ENCODE measurements around the gene KRTAP4-11.
A peak's percentile ranks its signal among the peaks of the same experiment; 100 is the strongest.
"Not testable (repeated sequence)": the region's sequence is repeated elsewhere in the genome, so short reads cannot be mapped to it uniquely, and the experiment has no call there.

KRTAP4-11 gene

DNA sequence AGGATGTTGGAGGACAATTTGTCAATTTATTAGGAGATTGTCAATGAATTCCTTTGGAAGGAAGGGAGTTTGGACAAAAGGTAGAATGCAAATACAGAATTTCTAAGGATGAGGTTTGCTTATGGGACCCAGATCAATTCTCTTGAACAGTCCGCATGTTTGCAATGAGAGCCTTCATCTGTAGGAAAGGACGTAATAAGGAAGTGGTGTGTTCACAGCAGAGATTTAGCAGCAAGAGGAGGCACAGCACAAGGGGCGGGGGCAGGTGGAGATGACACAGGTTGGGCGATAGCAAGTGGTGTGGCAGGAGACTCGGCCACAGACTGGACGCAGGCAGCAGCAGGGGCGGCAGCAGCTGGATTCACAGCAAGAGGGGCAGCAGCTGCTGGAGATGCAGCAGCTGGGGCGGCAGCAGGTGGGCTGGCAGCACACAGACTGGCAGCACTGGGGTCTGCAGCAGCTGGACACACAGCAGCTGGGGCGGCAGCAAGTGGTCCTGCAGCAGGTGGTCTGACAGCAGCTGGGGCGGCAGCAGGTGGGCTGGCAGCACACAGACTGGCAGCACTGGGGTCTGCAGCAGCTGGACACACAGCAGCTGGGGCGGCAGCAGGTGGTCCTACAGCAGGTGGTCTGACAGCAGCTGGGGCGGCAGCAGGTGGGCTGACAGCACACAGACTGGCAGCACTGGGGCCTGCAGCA is 5.3 kb upstream of the KRTAP4-11 start:
- H3K36me3 ChIP-seq (ENCODE audit: control insufficient read depth in 2 of 2, insufficient read depth in 1 of 2, low read length in 2 of 2); H3K4me3 ChIP-seq (ENCODE audit: low read depth, low read length); POLR2A ChIA-PET; H3K27ac ChIP-seq (ENCODE audit: extremely low read depth, low read depth, low read length); H3K4me1 ChIP-seq (ENCODE audit: control insufficient read depth, insufficient read depth, low read length); H3K9me3 ChIP-seq (ENCODE audit: control insufficient read depth, insufficient read depth, low read depth, low read length): not testable (repeated sequence)
- TF ChIP-seq SCRT1 (tag by site-specific recombination; IDR thresholded peaks at IDR 0.05; ENCODE audit: borderline replicate concordance) (peak; percentile 47; the same call in 1 of the 2 replicates), ZIC2 (tag by site-specific recombination; IDR thresholded peaks at IDR 0.05) (peak; percentile 84; the same call in 1 of the 2 replicates)
- CTCF ChIA-PET: interaction anchor here (0.6 kb wide), 1 partner anchor 9 kb away, joined by 3 read pairs; no protein-coding TSS in a partner anchor

DNA sequence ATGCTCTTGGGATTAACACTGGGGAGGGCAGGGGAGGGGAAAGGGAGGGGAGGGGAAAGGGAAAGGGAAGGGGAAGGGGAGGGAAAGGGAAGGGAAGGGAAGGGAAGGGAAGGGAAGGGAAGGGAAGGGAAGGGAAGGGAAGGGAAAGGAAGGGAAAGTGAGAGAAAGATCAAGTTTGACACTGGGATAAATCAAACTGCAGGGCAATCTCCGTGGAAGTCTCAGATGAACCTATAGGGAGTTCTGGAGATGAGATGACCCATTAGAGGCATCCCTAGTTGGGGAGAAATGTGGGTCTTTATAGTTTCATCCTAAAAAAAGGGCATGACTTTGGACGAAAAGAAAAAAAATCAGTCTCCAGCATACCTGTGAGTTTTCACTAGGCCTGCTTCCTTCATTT is 3.6 kb upstream of the KRTAP4-11 start:
- no peak overlapping the region for H3K4me3 ChIP-seq (ENCODE audit: low read depth, low read length)
- no peaks in the 10 kb centered on the region for H3K36me3 ChIP-seq (ENCODE audit: control insufficient read depth in 2 of 2, insufficient read depth in 1 of 2, low read length in 2 of 2)
- H3K4me1 ChIP-seq (ENCODE audit: control insufficient read depth, insufficient read depth, low read length): no peaks in the 10 kb centered on the region
- no peaks in the 10 kb centered on the region; the same call in 1 of the 2 replicates for H3K9me3 ChIP-seq (ENCODE audit: control insufficient read depth, insufficient read depth, low read depth, low read length)
- CTCF ChIA-PET: no interaction called here
- TF ChIP-seq MYNN (tag by site-specific recombination; IDR thresholded peaks at IDR 0.05; ENCODE audit: borderline replicate concordance): no peak
- no peak for TF ChIP-seq ZNF473 (tag by site-specific recombination; IDR thresholded peaks at IDR 0.05)
- TF ChIP-seq ZFP41 (tag by site-specific recombination; IDR thresholded peaks at IDR 0.05; ENCODE audit: borderline replicate concordance): no peak
- TF ChIP-seq ZNF544 (tag by site-specific recombination; IDR thresholded peaks at IDR 0.05): no peak
- TF ChIP-seq, protein P1, sequence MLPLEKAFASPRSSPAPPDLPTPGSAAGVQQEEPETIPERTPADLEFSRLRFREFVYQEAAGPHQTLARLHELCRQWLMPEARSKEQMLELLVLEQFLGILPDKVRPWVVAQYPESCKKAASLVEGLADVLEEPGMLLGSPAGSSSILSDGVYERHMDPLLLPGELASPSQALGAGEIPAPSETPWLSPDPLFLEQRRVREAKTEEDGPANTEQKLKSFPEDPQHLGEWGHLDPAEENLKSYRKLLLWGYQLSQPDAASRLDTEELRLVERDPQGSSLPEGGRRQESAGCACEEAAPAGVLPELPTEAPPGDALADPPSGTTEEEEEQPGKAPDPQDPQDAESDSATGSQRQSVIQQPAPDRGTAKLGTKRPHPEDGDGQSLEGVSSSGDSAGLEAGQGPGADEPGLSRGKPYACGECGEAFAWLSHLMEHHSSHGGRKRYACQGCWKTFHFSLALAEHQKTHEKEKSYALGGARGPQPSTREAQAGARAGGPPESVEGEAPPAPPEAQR (tag by site-specific recombination; IDR thresholded peaks at IDR 0.05): no peak
- TF ChIP-seq ZNF169 (tag by site-specific recombination; IDR thresholded peaks at IDR 0.05): no peak
- TF ChIP-seq ZNF670 (tag by site-specific recombination; IDR thresholded peaks at IDR 0.05; ENCODE audit: low read depth): no peak
- no peak for TF ChIP-seq ZNF248 (tag by site-specific recombination; IDR thresholded peaks at IDR 0.05)
- no peak for TF ChIP-seq TRIM28 (IDR thresholded peaks at IDR 0.05; ENCODE audit: borderline replicate concordance, low read length)
- H3K27ac ChIP-seq (ENCODE audit: extremely low read depth, low read depth, low read length): no peak overlapping the region
- POLR2A ChIA-PET: no interaction called here

DNA sequence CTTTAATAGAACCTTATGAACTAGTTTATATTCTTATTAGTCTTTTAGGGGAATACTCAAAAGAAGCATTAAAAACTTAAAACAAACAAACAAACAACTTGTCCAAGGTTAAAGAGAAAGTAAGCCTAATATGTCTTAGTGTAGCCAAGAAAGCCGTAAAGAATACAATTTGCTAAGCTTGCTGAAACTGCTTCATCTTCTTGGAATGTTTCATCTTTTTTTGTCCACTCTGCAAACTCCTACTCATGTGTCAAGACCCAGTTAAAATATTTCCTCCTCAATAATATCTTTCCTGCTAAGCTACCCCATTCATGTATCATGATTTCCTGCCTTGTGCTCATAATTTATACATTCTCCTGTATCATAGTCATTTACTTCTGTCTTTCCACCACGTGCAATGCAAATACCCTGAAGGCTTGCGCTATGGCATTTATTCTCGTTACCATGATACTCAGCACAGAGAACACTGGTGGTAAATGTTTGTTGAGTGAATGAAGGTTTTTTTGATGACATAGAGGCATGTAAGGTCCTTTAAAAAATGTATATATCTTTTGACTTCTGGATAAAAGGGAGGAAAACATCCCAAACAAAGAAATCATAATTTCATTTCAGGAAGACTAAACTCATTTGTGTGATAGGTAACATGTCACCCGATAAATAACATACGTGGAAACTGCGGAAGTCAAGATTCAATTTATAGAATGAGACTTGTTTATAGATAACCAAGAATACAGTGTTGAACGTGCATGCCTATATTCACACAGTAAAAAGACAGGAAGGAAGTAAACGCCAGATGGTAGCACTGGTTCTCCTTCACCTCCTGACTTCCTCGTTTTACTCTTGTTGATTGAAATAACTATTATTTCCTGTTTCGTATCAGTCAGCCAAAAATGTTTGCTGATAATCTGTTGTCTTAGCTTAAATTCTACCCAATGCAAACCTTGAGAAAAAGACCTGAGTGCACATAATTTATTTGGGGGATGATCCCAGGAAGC is 1.8 kb upstream of the KRTAP4-11 start:
- H3K9me3 ChIP-seq (ENCODE audit: control insufficient read depth, insufficient read depth, low read depth, low read length); H3K4me3 ChIP-seq (ENCODE audit: low read depth, low read length); H3K36me3 ChIP-seq (ENCODE audit: control insufficient read depth in 2 of 2, insufficient read depth in 1 of 2, low read length in 2 of 2); H3K4me1 ChIP-seq (ENCODE audit: control insufficient read depth, insufficient read depth, low read length); CTCF ChIA-PET; H3K27ac ChIP-seq (ENCODE audit: extremely low read depth, low read depth, low read length); POLR2A ChIA-PET: not testable (repeated sequence)
- 0 out of 2 replicates have a peak, but pooled peaks have one; percentile 14 for TF ChIP-seq ZFP3 (tag by site-specific recombination; IDR thresholded peaks at IDR 0.05; ENCODE audit: low read depth)

DNA sequence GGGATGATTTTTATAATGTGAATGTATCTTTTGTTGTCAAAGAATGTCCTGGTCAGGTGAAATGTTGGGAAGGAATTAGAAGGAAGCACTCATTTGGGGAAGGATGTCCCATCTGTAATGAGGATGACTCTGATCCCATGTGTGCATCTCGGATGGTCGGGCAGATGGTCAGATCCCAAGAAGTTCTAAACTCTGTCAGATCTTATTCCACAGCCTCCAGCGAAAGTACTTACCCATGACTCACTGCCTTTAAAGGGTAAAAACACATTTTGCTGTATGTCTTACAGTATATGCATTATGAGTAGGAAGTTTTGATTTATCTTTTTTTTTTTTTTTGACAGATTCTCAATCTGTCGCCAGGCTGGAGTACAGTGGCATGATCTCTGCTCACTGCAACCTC is 548 bp upstream of the KRTAP4-11 start:
- H3K27ac ChIP-seq (ENCODE audit: extremely low read depth, low read depth, low read length): no peak overlapping the region
- no peak overlapping the region for H3K4me3 ChIP-seq (ENCODE audit: low read depth, low read length)
- no peaks in the 10 kb centered on the region for H3K36me3 ChIP-seq (ENCODE audit: control insufficient read depth in 2 of 2, insufficient read depth in 1 of 2, low read length in 2 of 2)
- H3K9me3 ChIP-seq (ENCODE audit: control insufficient read depth, insufficient read depth, low read depth, low read length): no peaks in the 10 kb centered on the region; the same call in 1 of the 2 replicates
- ChIA-PET CTCF (no interaction called here), POLR2A (no interaction called here)
- no peaks in the 10 kb centered on the region for H3K4me1 ChIP-seq (ENCODE audit: control insufficient read depth, insufficient read depth, low read length)
- no peak for TF ChIP-seq ZNF10 (tag by site-specific recombination; IDR thresholded peaks at IDR 0.05)
- TF ChIP-seq ZNF571 (tag by site-specific recombination; IDR thresholded peaks at IDR 0.05): no peak
- TF ChIP-seq ZNF677 (tag by site-specific recombination; IDR thresholded peaks at IDR 0.05): no peak
- TF ChIP-seq TCF7L2 (IDR thresholded peaks at IDR 0.05; ENCODE audit: borderline replicate concordance, low read depth, low read length): no peak
- no peak for TF ChIP-seq ZEB2 (tag by site-specific recombination; IDR thresholded peaks at IDR 0.05)
- TF ChIP-seq ZNF302 (tag by site-specific recombination; IDR thresholded peaks at IDR 0.05; ENCODE audit: low read depth): no peak
- TF ChIP-seq ZNF701 (tag by site-specific recombination; IDR thresholded peaks at IDR 0.05): no peak
- TF ChIP-seq ZBTB17 (tag by site-specific recombination; IDR thresholded peaks at IDR 0.05): no peak
- no peak for TF ChIP-seq GFI1B (tag by site-specific recombination; IDR thresholded peaks at IDR 0.05)
- TF ChIP-seq, protein P2, sequence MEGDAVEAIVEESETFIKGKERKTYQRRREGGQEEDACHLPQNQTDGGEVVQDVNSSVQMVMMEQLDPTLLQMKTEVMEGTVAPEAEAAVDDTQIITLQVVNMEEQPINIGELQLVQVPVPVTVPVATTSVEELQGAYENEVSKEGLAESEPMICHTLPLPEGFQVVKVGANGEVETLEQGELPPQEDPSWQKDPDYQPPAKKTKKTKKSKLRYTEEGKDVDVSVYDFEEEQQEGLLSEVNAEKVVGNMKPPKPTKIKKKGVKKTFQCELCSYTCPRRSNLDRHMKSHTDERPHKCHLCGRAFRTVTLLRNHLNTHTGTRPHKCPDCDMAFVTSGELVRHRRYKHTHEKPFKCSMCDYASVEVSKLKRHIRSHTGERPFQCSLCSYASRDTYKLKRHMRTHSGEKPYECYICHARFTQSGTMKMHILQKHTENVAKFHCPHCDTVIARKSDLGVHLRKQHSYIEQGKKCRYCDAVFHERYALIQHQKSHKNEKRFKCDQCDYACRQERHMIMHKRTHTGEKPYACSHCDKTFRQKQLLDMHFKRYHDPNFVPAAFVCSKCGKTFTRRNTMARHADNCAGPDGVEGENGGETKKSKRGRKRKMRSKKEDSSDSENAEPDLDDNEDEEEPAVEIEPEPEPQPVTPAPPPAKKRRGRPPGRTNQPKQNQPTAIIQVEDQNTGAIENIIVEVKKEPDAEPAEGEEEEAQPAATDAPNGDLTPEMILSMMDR (tag by site-specific recombination; IDR thresholded peaks at IDR 0.05): no peak
- TF ChIP-seq ZNF585B (tag by site-specific recombination; IDR thresholded peaks at IDR 0.05): no peak
- TF ChIP-seq KLF16 (tag by site-specific recombination; IDR thresholded peaks at IDR 0.05): no peak
- TF ChIP-seq KLF7 (tag by site-specific recombination; IDR thresholded peaks at IDR 0.05; ENCODE audit: borderline replicate concordance): no peak
- TF ChIP-seq GLIS1 (tag by site-specific recombination; IDR thresholded peaks at IDR 0.05): no peak

Data from HEK293 (cell line).